Right atrium auricular region (tissue), 2 donors: ENCODE measurements around the gene VPS16. TPM values are rescaled to one million over a fixed set of nuclear protein-coding genes. Genes with fewer than 3 reads are reported as not detected.

Source experiments
- DNase-seq: peaks from one replicate; pipeline ENCODE4 v3.0.0-alpha.2; 2019; ENCODE audit warnings: low spot score
- H3K27ac ChIP-seq, 2 donors: fragments of 200-600 bp; sonication (generic); 1 replicate in 1 of 2; 2 replicates in 1 of 2; pipeline ENCODE4 v1.5.1; 2016 to 2019
- H3K27me3 ChIP-seq, 2 donors: fragments of 200-600 bp; sonication (generic); one replicate each; pipeline versions ENCODE4 v1.5.1 to v1.6.0; 2017 to 2019
- H3K36me3 ChIP-seq: fragments of 200-600 bp; sonication (generic); one replicate; pipeline ENCODE4 v1.5.1; 2016
- H3K4me1 ChIP-seq, 2 donors: fragments of 200-600 bp; sonication (generic); one replicate each; pipeline versions ENCODE4 v1.5.1 to v1.6.0; 2017 to 2019
- H3K4me3 ChIP-seq, 2 donors: fragments of 200-600 bp; sonication (generic); 1 replicate in 1 of 2; 2 replicates in 1 of 2; pipeline ENCODE4 v1.5.1; 2017 to 2019; ENCODE audit warnings: mild to moderate bottlenecking in 1 of 2, moderate library complexity in 1 of 2
- H3K9me3 ChIP-seq, 2 donors: fragments of 200-600 bp; sonication (generic); one replicate each; pipeline ENCODE4 v1.5.1; 2019
- total RNA-seq, 2 donors: library from RNA; depleted of rRNA; stranded (reverse); fragments of >200 nt; gene quantifications; one replicate each; pipeline ENCODE4 v1.1.0, GENCODE V29; 2016
- TF ChIP-seq, protein P1 (sequence below), 2 donors: fragments of 200-600 bp; sonication (generic); IDR thresholded peaks; one replicate each; pipeline ENCODE4 v1.5.1; 2019; ENCODE audit warnings: antibody characterized with exemption in 2 of 2

The VPS16 gene
- total RNA-seq, 2 donors from 2014 or later: 12.8 to 16.4 TPM

DNA sequence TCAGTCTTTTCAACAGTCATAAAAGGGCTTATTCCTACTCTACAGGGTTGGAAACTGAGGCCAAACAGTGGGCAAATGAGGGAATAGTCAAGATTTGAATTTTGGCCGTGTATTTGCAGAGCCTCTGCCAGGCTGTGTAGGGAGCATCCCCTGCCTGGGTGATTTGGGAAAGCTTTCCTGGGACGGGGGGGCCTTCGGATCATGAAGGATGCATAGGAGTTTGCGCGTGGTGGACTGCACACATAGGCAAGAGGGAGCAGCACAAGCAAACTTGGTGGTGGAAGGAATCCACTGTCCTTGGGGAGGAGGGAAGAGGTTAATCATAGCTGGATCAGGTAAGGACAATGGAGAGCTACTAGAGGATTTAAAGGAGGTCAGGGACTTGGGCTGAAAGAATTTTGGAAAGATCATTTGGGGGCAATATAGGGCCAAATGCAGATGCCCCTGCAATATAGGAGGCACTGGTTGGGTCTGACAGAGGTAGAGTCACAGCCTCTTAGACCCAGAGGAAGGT lies 35.2 kb downstream of the VPS16 start:
- Histone ChIP-seq H3K27me3 (no peaks in the 10 kb centered on the region), H3K36me3 (no peaks in the 10 kb centered on the region), H3K9me3 (no peaks in the 10 kb centered on the region), H3K27ac (no peak overlapping the region), H3K4me1 (peaks cover 0 to 59% of the 10 kb centered on the region in 2 donors), H3K4me3 (no peak overlapping the region)
- TF ChIP-seq, protein P1, sequence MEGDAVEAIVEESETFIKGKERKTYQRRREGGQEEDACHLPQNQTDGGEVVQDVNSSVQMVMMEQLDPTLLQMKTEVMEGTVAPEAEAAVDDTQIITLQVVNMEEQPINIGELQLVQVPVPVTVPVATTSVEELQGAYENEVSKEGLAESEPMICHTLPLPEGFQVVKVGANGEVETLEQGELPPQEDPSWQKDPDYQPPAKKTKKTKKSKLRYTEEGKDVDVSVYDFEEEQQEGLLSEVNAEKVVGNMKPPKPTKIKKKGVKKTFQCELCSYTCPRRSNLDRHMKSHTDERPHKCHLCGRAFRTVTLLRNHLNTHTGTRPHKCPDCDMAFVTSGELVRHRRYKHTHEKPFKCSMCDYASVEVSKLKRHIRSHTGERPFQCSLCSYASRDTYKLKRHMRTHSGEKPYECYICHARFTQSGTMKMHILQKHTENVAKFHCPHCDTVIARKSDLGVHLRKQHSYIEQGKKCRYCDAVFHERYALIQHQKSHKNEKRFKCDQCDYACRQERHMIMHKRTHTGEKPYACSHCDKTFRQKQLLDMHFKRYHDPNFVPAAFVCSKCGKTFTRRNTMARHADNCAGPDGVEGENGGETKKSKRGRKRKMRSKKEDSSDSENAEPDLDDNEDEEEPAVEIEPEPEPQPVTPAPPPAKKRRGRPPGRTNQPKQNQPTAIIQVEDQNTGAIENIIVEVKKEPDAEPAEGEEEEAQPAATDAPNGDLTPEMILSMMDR (IDR thresholded peaks at IDR 0.05): no peak
- DNase-seq: no peak

GRCh38 chr20:2878515-2878914 lies 38.0 kb downstream of the VPS16 start:
- Histone ChIP-seq H3K36me3 (no peaks in the 10 kb centered on the region), H3K27ac (no peak overlapping the region), H3K9me3 (no peaks in the 10 kb centered on the region), H3K4me1 (peaks cover 0 to 40% of the 10 kb centered on the region in 2 donors), H3K4me3 (no peak overlapping the region), H3K27me3 (no peaks in the 10 kb centered on the region)
- no peak for DNase-seq
- TF ChIP-seq, protein P1 (IDR thresholded peaks at IDR 0.05): no peak

- no peak overlapping the region for H3K27ac ChIP-seq
- DNase-seq: no peak
- H3K4me1 ChIP-seq: peaks cover 0 to 38% of the 10 kb centered on the region in 2 donors
Observed at GRCh38 chr20:2879146-2879545, 38.6 kb downstream of the VPS16 start.

GRCh38 chr20:2880650-2881049 lies 40.1 kb downstream of the VPS16 start:
- H3K9me3 ChIP-seq: no peaks in the 10 kb centered on the region
- H3K27me3 ChIP-seq: no peaks in the 10 kb centered on the region

More at GRCh38 chr20:2879146-2879545, 38.6 kb downstream of the VPS16 start:
- H3K9me3 ChIP-seq: no peaks in the 10 kb centered on the region
- H3K27me3 ChIP-seq: no peaks in the 10 kb centered on the region
- no peak overlapping the region for H3K4me3 ChIP-seq
- H3K36me3 ChIP-seq: no peaks in the 10 kb centered on the region
- TF ChIP-seq, protein P1 (IDR thresholded peaks at IDR 0.05): no peak

DNA sequence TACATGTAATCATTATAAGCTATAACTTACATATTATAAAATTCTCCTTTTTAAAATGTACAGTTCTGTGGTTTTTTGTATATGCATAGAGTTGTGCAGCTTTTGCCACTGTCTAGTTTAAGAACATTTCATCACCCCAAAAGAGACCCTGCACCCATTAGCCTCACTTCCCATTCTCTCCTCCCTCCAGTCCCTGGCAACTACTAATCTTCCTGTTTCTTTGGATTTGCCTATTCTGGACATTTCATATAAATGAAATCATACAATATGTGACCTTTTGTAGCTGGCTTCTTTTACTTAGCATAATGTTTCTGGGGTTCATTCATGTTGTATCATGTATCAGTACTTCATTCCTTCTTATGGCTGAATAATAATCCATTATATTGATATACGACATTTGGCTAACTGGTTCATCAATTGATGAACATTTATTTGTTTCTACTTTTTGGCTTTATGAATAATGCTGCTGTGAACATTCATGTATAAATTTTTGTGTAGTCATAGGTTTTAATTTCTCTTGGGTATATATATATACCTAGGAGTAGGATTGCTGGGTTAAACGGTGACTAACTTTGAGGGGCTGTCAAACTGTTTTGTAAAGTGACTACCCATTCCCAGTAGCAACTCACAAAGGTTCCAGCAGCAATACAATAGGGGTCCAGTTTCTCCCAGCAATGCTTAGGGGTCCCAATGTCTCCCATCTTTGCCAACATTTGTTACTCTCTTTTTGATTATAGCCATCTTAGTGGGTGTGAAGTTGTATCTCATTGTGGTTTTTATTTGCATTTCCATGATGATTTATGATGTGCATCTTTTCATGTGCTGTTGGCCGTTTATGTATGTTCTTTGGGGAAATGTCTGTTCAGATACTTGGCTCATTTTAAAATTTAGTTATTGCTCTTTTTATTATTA lies 43.4 kb downstream of the VPS16 start:
- no peaks in the 10 kb centered on the region for H3K27me3 ChIP-seq
- no peak overlapping the region for H3K27ac ChIP-seq
- H3K36me3 ChIP-seq: no peaks in the 10 kb centered on the region
- H3K9me3 ChIP-seq: no peaks in the 10 kb centered on the region
- TF ChIP-seq, protein P1 (IDR thresholded peaks at IDR 0.05): no peak
- H3K4me3 ChIP-seq: no peak overlapping the region
- peaks cover 0 to 10% of the 10 kb centered on the region in 2 donors for H3K4me1 ChIP-seq
- no peak for DNase-seq

More at GRCh38 chr20:2880650-2881049, 40.1 kb downstream of the VPS16 start:
- TF ChIP-seq, protein P1 (IDR thresholded peaks at IDR 0.05): no peak
- peaks cover 0 to 24% of the 10 kb centered on the region in 2 donors for H3K4me1 ChIP-seq
- no peak overlapping the region for H3K27ac ChIP-seq
- no peaks in the 10 kb centered on the region for H3K36me3 ChIP-seq
- H3K4me3 ChIP-seq: no peak overlapping the region
- no peak for DNase-seq
